Activated CD8-positive, alpha-beta memory T cell treated with anti-CD3 and anti-CD28 coated beads, Interleukin-2, amount 50 U/mL, for 4 hours (primary cell): ENCODE measurements around the gene MAGEH1.

Experiments
- DNase-seq: peaks from one replicate; pipeline ENCODE4 v3.0.0-alpha.2; 2020

The MAGEH1 gene

DNA sequence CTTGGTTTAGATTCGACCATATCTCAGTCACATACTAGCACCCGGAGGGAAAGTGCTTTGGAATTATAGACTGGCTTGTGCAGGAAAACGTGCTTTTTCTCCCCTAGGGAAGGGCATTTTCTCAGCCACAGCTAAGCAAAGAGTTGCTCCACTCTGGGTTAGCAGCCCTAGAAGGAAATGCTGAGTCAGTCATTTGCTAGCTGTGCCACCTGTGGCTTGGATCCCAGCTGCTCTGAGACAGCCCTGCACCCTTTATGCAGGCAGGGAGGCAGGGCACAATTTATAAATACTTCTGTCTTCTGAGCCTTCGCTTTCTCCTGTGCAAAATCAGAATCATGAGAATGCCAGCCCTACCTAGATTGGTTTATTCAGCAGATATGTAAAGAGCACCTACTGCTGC, 39.0 kb downstream of the MAGEH1 start:
- no peak for DNase-seq
